Glomerular endothelial cell (primary cell): Measurements from ENCODE around the gene DIPK1B. TPM values are rescaled to one million over a fixed set of nuclear protein-coding genes. Genes with fewer than 3 reads are reported as not detected.
A peak's percentile ranks its signal among the peaks of the same experiment; 100 is the strongest.
"Not testable (repeated sequence)": the region's sequence is repeated elsewhere in the genome, so short reads cannot be mapped to it uniquely, and the experiment has no call there.

Source experiments
- DNase-seq: peaks from one replicate; pipeline ENCODE4 v3.0.0-alpha.2; 2011; ENCODE audit warnings: low read depth, low spot score; ENCODE audit errors: extremely low read depth
- total RNA-seq: library from RNA; depleted of rRNA; stranded (reverse); fragments of >200 nt; gene quantifications from 2 replicates; pipeline ENCODE4 v1.2.3, GENCODE V29; 2015

Gene DIPK1B
- total RNA-seq, 1 donor from 2014 or later: 247 TPM

DNA sequence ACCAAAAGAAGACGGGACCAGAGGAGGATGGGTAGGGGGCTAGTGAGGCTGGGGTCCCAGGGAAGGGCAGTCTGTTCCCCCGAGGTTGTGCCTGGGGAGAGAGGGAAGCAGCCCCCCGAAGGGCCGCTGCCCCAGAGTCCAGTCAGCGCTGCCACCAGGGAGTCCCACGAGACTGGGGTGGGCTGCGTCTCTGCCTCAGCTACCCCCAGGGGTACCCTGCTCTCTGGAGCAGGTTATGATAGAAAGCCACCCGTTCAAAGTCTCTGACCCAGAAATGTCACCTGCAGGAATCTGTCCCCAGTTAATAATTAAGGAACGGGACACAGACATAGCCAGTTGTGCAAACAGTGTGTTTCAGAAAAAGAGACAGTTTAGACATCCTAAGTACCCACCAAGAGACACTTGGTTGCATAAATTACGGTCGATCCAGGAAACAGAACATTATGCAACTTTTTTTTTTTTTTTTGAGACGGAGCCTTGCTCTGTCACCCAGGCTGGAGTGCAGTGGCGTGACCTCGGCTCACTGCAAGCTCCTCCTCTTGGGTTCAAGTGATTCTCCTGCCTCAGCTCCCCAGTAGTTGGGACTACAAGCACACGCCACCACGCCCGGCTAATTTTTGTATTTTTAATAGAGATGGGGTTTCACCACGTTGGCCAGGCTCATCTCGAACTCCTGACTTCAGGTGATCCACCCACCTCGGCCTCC, 14.4 kb upstream of the DIPK1B start:
- DNase-seq: no peak

DNA sequence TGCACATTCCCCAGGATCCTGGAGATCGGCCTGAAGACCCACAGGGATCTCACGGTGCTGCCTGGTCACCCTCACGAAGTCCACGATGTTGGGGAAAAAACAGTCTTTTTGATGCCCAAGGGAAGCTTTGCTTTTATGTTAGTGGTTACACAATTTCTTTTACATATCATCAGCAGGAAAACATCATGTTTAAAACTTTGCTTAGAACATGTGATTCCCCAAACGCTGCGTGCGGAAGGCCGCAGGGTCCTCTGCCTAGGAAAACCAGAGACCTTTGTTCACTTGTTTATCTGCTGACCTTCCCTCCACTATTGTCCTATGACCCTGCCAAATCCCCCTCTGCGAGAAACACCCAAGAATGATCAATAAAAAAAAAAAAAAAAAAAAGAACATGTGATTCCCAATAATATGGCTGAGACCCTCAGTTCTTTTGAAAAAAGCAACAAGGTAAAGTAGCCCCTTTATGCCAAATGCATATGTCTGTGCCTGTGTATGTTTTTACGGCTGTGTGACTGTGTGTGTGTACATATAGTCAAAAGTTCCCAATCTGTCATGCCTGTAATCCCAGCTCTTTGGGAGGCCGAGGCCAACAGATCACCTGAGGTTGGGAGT, 13.6 kb upstream of the DIPK1B start:
- DNase-seq: no peak

DNA sequence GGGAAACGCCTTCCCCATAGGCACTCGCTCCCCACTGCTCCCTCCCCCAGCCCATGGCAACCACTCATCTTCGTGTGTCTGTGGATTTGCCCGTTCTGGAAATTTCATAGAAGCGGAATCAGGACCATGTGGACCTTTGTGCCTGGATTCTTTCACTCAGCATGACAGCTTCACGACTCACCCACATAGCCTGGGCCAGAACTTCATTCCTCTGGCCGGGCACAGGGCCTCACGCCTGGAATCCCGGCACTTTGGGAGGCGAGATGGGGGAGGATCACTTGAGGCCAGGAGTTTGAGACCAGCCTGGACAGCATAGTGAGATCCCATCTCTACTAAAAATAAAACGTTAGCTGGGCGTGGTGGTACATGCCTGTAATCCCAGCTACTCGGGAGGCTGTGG, 12.1 kb upstream of the DIPK1B start:
- no peak for DNase-seq

DNA sequence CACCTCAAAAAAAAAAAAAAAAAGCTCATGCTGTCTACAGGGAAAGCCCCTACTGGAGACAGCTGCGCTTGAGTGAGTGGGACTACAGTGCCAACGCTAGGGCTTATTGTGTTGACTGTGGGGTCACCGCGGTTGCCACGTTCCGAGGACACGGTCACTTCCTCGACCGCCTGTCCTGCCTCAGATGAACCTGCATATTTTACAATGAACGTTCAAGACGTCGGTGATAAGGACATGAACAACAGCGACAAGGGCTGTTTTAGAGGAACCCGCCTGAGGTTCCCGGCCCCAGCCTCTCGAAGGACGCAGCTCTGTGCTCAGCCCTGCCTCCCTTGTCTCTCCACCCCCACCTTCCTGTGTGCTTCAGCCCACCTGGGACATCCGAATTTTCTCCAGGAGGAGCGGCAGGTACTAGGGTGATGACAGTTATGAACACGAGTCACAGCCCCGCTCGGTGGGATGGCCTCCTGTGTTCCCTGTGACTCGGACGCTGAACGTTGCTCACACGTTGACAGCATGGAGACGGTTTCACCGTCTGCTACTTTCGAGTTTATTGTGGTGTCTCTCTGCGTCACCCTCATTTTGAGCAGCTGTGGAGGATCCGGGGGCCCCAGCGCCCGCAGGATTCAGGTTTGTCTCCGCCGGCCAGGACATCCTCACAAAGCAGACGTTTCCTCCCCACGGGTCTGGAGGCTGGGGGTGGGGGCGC, 11.3 kb upstream of the DIPK1B start:
- DNase-seq: no peak

DNA sequence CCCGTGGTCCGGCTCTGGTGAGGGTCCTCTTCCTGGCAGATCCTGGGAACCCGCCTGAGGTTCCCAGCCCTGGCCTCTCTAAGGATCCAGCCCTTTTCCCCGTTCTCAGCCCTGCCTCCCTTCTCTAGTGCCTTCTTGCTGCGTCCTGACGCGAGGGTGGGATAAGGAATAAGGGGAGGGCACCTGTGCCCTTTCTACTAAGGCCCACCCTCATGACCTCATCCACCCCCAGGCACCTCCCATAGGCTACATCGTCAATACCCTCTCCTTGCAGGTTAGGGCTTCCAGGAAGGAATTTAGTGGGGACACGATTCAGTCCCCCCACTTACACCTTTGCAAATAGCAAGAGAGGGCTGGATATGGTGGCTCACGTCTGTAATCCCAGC, 10.7 kb upstream of the DIPK1B start:
- no peak for DNase-seq

DNA sequence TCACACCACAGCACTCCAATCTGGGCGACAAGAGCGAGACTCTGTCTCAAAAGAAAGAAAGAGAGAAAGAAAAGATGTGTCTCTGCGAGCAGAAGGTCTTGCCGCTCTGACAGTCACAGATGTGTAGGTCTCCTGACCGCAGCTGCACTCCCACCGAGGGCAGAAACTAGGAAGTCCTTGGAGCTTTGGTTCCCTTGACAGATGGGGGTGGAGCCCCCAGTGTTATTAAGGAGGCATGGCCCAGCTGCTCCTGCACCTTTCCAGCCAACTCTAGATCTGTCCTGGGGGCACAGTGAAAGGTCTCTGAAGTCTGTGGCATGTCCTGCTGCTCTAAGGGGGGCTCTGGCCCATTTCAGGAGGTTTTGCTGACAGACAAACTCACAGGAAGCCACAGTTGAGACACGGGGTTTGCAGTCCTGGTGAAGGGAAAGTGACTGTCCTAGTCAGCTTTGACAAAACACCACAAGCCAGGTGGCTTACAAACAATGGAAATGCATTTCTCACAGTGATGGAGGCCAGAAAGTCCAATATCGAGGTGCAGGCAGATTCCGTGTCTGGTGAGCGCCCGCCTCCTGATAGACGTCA, 9.0 kb upstream of the DIPK1B start:
- DNase-seq: no peak

DNA sequence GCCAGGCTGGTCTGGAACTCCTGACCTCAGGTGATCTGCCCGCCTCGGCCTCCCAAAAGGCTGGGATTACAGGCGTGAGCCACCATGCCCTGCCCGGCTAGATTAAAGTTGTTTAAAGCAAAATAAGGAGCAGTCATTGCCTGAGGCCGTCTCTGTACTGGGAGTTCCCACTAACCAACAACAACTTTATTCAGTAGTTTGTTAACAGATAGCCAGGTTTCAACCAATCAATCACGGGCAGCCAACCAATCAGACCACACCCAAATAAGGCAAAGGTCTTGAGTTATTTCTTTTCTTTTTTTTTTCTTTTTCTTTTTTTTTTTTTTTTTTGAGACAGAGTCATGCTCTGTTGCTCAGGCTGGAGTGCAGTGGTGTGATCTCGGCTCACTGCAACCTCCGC, 7.6 kb upstream of the DIPK1B start:
- not testable (repeated sequence) for DNase-seq

DNA sequence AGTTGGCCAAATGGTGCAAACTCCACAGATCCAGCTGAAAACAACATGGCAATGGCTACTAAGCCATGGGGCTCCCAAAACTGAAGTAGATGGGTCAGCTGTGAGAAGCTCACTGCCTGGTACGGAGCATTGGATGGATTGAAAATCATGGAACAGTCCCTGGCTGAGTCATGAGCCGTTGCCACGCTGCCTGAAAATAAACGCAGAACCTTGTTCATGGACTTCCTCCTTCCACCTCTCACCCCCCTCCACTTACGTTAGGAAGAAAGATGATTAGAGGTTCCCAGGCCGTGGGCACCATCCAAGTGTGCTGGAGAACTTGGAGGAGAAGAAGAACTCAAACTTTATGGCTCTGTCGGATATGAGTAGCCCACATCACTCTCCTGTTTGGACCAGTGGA, 6.8 kb upstream of the DIPK1B start:
- DNase-seq: no peak

DNA sequence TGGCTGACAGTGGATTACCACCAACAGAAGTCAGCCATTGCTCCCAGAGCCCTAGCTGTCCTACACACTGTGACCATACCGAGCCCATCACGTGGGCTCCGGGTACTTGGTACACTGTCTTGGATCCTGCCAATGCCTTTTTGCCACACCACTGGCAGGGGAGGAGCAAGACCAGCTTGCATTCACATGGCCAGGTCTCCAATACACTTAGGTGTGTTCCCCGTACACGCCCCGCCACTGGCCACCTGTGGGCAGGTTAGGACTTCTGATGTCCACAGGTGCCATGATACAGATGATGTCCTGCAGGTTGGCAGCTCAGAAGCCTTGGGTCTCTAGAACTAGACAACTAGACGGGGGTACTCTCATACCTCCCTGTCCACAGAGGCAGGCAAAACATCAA, 5.4 kb upstream of the DIPK1B start:
- DNase-seq: no peak

DNA sequence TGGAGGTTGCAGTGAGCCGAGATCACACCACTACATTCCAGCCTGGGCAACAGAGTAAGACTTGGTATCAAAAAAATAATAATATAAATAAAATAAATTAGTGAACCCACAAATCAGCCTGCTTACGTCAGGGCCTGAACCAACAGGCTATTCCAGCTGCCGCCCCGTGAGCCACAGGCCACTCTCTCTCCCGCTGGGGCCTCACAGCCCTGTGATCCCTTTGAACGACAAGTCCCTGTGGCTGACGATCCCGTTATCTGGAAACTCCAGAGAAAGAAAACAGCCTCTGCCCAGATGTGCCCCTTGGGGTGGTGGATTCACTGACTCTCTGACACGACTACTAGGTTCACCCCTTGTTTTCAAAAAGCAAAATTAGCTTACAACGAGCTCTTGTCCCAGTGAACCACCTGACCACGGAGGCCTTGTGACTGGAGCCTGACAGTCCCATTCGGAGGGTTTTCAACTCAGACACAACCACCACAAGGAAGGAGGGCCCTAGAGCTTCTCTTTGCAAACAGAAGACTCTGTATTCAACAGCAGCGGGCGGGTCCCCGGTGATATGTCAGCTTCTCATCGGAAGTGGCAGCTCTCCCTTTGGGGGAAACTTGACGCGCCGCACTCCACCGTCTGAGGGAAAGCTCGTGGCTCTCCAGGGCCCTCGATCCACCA, 4.4 kb upstream of the DIPK1B start:
- no peak for DNase-seq

DNA sequence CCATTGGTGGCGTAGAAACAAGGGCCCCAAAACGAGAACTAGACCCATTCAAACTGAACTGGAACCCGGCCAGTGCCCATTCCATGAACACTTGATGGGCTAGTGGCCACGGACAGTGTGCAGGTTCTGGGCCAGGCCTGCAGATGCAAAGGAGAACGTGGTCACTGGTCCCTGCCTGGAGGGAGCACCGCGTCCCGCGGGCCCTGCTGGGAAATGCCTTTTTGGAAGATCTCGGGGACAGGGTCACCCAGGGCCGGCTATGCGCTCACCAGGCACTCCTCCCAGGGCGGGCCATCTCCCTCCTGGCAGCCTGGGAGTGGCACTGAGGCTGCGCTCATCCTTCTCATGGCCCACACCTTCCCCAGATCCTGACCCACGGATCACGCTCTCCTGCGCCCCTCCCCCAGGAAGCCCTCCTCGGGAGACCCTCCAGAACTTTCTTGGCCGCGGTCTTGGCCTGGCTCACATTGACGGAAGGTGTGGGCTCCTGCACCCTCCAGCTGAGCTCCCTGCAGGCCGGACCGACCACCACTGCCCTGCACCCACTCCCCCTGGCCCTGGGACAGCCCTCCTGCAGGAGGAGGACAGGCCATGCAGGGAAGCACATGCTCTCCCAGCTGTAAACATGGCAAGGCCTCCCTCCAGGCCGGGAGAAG, 2.8 kb upstream of the DIPK1B start:
- DNase-seq: no peak

DNA sequence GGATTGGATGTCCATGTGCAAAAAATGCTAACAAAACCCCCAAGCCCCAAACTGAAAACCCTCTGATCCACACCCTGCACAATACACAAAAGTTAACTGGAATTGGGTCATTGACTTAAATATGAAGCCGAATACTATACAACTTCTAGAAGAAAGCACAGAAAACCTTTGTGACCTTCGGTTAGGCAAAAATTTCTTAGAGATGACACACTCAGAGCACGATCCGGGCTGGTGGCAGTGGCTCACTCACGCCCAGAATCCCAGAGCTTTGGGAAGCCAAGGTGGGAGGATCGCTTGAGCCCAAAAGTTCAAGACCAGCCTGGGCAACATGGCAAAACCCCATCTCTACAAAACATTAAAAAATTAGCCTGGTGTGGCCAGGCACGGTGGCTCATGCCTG, 1.8 kb upstream of the DIPK1B start:
- DNase-seq: no peak

DNA sequence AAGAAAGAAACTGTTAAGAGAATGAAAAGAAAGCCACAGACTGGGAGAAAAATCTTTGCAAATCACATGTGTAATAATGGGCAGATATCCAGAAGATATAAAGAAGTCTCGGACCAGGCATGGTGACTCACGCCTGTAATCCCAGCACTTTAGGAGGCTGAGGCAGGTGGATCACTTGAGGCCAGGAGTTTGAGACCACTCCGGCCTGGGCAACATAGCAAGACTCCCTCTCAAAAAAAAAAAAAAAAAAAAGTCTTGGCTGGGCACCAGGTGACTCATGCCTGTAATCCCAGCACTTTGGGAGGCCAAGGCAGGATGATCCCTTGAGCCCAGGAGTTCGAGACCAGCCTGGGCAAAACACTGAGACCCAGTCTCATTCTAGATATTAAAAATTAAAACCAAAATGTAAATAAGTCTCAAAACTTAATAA, 1.1 kb upstream of the DIPK1B start:
- DNase-seq: not testable (repeated sequence)

DNA sequence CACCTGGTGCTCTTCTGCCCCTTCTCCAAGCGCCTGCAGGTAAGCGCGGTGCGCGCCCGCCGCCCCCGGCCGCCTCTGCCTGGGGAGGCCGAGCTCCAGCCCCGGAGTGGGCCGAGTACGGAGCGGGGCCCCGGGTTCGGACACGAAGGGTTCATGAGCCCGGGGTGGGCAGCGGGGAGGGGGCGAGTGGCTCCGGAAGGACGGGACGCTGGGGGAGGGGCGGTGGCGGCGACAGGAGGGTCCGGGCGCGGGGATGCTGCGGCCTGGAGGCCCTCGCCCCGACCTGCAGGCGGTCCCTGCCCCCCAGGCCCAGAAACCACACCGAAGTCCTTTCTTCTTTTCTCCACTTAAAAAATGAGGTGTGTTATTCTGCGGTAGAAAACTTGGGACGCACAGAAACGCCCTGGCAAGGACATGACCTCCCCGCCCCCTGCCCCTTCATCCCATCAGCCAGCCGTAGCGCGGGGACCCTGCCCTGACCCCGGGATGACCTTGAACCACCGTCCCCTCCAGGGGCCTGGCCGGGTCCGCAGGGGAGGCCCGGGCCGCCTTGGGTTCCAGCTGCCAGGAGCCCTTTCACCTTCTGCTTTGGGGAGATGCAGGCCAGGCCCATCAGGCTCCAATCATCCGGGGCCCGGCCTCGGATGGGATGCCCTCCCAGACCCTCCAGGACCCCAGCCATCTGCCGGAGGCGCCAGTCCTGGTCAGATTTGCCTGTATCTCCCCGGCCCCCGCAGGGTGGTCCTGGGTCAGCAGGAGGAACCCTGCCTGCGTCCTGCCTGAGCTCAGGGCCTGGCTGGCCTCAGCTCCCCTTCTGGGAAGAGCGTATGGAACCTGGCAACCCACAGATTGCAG, 545 bp downstream of the DIPK1B start:
- DNase-seq: no peak

DNA sequence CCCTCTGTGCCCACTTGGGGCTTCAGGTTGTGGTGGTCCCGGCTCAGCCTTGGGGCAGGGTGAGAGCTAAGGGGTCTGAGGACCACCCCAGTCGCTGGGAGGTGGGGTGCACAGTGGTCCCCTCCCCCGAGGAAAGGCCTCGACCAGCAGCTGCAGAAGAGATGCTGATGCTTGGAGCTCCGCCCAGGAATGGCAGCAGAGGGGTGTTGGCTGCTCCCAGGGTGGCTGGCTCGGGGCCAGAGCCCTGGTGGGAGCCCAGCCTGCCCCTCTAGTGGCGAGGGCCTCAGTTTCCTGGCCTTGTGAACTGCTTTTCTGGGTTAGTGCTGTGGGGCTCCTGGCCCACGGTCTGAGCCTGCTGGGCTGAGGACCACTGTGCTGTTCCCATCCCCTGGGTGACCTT, 1.2 kb downstream of the DIPK1B start:
- DNase-seq: no peak

DNA sequence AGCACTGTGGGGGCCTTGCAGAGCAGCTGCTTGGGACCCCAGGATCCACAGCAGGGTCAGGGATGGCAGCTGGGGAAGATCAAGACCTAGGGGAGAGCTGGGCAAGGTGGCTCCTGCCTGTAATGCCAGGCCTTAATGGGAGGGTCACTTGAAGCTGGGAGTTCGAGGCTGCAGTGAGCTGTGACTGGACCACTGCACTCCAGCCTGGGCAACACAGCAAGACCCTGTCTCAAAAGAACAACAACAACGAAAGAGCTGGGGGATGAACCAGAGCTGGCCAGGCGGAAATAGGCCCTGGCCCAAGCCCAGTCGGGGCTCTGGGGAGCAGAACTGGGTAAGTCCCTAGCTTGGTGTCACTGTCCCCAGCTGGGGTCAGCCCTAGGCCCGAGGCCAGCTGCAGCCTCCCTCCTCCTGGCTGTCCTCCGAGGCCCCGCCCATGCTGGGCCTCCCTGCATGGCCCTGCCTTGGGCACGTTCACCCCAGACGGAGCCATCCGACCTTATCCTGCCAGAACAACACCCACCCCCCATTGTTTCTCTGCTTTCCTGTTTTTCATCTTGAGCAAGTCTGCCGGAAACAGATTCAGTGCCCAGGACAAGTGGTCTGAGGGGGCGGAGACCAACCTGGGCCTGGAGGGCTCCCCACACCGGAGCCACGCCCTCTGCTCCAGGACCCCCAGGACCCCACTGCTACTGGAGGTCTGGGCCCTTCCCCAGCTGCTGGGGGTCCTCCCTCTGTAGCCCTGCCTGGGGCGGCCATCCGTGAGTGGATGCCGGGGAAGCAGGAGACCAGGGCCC, 1.9 kb downstream of the DIPK1B start:
- DNase-seq: peak; percentile 71

DNA sequence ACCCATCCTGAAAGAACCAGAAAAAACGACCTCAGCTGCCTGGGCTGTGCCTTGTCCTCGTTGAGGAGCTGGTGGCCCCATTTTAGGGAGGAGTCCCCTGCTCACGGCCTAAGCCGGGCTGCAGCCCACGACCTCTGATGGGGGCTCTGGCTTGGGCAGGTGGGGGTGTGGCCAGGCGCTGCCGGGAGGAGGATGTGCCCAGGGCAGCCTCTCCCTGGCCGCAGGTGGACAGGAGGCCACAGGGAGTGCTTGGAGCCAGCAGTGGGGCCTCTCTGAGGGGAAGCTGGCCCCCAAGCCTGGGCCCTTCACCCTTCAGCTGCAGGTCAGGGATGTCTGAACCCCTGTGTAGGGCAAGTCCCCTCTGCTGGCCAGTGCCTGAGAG, 2.5 kb downstream of the DIPK1B start:
- DNase-seq: no peak

DNA sequence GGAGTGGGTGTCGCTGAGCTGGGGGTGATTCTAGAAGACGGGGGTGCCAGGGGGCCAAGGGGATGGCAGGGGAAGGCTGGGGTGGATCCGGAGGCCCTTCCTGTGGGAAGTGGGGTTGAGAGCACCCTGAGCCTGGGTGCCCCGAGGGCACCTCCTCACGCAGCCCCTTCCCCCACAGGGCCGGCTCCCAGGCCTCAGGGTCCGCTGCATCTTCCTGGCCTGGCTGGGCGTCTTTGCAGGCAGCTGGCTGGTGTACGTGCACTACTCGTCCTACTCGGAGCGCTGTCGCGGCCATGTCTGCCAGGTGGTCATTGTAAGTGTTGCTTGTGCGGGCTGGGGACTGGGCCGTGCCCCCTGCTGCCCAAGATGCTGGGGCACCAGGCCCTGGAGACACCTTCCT, 5.0 kb downstream of the DIPK1B start:
- no peak for DNase-seq
